GM19463 (cell line): ENCODE data around the gene UPK2.

Source experiments
- ATAC-seq: cut with Tn5 transposase; IDR thresholded peaks from one replicate; pipeline ENCODE4 v1.9.1; 2021; ENCODE audit warnings: mild to moderate bottlenecking, moderate library complexity; ENCODE audit not compliant: unreplicated experiment

UPK2 gene

DNA sequence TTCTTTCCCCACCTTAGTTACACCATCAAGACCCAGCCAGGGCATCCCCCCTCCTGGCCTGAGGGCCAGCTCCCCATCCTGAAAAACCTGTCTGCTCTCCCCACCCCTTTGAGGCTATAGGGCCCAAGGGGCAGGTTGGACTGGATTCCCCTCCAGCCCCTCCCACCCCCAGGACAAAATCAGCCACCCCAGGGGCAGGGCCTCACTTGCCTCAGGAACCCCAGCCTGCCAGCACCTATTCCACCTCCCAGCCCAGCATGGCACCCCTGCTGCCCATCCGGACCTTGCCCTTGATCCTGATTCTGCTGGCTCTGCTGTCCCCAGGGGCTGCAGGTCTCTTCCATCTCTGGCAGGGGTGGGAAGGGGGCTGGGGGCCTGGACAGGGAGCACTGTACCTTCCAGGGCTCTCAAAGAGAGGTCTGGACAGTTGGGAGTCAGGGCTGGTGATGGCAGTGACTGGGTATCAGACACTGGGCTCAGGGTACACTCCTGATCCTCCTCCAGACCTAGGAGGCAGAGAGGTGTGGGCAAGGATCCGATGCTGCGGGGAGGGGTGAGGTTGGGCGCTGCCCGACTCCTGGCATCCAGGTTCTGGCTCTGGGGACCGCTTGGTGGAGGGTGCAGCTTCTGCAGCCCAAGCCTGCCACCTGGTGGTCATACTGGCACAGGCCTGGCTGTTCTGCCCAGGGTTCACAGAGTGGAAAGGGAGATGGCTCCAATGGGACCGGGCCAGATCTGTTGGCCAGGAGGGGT, at the start of gene UPK2:
Gene UPK2, plus strand, starts transcription at position 205 of the 753 bp plus-strand sequence. Its CDS starts 53 bp downstream, at position 258.
- ATAC-seq, result no peak

DNA sequence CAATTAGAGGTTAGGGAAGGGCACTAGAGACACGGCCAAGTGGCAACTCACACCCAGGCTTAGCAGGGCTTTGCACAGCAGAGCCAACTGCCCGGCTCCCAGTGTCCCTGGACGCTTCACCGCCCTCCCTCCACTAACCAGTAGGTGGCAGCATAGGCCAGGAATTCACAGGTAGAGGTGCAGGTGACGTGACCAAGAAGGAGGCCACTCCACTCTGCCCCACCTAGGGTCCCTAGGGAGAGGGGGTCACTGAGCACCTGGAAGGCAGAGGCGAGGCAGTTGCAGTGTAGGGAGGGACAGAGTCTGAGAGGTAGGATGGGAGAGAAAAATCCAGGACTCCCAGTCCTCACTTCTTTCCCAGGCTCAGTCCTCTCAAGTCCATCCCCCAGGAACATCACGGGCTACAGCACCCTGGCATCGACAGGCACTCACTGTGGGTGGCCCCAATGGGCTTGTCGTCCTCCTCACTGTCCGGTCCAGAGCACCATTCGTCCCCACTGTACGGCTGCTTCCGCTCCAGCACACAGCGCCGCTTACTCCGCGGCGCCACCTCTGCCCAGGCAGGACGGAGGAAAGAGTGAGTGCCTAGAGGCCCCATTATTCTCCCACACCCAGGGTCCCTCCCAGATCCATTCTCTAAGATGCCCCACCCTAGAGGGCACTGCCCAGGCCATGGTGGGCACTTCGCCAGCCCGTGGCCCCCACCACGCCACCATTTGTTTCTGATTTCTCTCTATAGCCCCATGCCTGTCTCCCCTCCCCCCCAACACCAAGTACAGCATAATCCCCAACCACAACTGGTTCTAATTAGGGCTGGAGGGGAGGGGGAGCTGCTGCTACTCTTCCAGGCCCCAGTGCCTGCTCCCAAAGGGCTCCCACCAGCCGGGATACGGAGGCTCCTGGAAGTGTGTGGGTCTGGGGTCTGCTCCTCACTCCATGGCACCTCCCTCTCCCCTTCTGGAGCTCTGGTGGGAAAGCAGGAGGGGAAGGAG, 48.8 kb upstream of the UPK2 start:
- peak; percentile 84 for ATAC-seq

GRCh38 chr11:118908264-118908663, 47.8 kb upstream of the UPK2 start:
- ATAC-seq, result no peak

GRCh38 chr11:118908901-118909618, 47.0 kb upstream of the UPK2 start:
- no peak for ATAC-seq

DNA sequence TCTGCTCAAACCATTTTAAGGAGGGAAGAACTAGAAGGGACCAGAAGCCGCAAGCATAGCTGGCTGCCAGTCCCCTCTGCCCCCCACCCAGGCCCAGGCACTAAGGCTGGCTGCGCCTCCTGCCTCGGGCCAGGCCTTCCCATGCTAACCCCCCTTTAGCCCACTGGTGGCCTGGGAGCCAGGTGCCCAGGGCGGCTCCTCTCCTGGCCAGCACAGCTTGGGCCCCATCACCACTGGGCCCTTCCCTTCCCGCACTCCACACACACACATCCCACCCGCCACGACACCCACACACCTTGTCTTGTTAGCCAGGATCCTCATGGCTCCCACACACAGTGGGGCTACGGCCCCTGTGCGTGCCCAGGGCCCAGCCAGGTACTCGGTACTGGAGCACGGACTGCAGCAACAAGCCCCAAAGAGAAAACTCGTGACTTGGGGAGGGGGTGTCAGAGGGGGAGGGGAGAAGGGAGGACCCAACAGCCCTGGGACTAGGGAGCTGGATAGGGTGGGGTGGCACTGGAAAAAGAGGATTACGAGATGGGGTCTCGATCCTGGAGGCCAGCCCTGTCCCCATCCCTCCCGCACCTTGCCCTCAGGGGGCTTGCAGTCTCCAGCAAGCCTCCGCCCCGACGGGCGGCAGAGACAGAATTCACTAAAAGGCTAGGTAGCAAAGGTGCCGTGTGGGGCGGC, 46.3 kb upstream of the UPK2 start:
- ATAC-seq, result no peak

GRCh38 chr11:118910309-118911112, 45.6 kb upstream of the UPK2 start:
- ATAC-seq, result no peak

GRCh38 chr11:118911113-118911879, 44.8 kb upstream of the UPK2 start:
- ATAC-seq, result no peak

GRCh38 chr11:118911880-118912741, 44.0 kb upstream of the UPK2 start:
- ATAC-seq, result no peak

GRCh38 chr11:118912742-118913410, 43.2 kb upstream of the UPK2 start:
- no peak for ATAC-seq

DNA sequence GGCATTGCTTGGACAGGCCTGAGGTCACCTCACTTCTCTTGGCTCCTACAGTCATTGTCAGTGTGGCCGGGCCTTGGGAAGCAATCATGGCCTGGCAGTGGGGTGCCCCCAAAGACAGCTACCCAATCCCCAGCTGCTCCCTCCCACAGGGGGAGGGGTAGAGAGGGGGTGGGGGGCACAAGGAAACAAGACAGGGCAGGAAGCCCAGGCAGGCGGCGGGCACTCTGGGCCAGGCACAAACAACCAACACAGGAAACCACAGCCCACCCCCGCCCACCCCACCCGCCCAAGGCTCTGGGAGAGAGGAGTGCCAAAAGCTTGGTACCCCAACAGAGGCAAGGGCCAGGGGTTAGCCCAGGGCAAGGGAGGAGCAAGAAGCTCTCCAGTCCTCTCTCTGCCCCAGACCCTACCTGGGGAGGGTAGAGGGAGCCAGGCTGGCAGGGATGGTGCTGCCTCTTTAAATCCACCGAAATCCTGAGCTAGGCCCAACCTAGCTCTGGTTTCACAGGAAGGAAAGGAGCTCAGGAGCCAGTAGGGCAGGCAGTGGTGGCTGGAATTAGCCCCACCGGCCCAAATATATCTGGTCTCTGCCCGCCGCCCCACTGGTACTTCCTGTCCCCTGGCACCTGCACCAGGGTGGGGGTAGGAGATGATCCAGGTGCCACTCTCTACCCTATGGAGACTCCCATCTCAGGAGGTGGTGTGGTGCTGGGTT, 42.5 kb upstream of the UPK2 start:
- no peak for ATAC-seq

- ATAC-seq, result peak; percentile 36
Measured at GRCh38 chr11:118914178-118914918, 41.8 kb upstream of the UPK2 start.

DNA sequence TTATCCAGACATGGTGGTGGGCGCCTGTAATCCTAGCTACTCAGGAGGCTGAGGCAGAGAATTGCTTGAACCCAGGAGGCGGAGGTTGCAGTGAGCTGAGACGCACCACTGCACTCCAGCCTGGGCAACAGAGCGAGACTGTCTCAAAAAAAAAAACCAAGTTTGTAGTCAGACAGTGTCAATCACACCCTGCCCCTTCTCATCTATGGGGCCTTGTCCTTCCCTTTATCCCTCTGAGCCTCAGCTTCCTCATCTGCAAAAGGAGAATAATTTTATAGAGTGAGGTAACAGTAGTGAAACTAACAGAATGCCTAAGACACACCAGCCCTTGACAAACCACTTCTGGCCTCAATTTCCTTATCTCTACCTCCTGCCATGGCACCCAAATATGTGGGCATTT, 41.1 kb upstream of the UPK2 start:
- no peak for ATAC-seq

- no peak for ATAC-seq
Measured at GRCh38 chr11:118915396-118915795, 40.7 kb upstream of the UPK2 start.

DNA sequence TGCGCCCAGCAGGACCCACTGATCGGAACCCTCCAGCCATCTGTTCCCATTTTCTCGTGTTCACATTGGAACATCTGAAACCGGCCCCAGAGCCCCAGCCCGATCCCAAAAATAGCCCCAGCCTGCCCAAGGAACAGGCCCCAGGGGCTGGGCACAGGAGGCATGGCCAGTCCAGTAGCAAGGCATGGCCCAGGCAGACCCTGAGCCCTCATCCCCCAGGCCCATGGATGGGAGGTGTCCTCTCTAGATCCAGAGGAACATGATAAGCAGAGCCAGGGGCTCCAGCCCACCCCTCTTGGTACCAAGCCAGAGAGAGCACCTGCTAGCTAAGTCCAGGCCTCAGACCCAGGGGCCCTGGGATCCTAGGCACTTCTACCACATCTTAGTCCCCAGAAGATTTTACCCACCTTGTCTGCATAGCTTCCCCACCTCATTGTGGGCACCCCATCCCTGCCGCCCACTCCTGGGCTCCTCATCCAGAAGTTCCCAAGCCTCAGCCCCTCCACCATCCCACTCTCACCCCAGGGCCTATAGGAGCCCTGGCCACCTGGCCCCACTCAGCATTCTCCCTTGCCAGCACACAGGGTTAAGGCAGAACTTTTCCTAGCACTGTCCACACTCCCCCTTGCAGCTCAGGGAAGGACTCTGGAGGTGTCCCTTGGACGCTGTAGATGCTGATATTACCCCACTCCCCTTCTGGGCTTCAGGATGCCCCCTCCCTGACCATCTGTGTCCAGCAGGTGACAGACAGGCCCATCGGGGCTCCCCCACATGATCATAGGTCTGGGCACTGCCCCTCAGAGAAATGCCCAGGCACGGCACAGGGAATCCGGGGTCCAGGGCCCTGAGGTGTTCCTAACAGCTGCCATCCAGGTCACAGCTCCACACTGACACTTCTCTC, 39.9 kb upstream of the UPK2 start:
- ATAC-seq, result no peak

DNA sequence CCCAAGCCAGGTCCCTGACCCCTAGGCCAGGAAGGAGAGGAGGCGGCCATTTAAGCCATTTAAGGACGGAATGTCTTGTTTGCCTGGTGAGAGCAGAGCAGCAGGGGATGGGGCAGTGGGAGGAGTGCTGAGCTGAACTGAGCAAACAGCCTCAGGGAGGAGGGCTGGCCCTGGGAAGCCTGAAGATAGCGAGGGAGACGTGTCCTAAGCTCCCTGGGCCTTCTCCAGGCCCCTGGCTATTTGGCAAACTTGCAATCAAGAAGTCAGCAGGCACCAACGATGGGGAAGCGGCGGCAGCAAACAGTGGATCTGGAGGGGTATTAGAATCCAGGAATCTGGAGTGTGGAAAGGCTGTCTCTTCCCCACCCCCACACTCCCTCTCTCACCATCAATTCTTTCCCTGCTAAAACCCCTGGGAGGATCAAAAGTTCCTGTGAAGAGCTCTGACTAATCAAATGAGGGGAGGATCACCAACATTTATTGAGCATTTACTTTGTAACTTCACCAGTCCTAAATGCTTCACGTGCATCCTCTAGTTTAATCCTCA, 39.2 kb upstream of the UPK2 start:
- ATAC-seq, result no peak
